Osteocyte (in vitro differentiated cells): ENCODE measurements around the gene MEP1B. TPM values are rescaled to one million over a fixed set of nuclear protein-coding genes. Genes with fewer than 3 reads are reported as not detected.

ENCODE experiments used
- DNase-seq: peaks from one replicate; pipeline ENCODE4 v3.0.0; 2021; ENCODE audit warnings: mixed read lengths; ENCODE audit not compliant: unreplicated experiment; ENCODE audit errors: extremely low spot score
- H3K27ac Mint-ChIP-seq: one replicate; pipeline ENCODE4 v1.8.0; 2021; ENCODE audit warnings: mild to moderate bottlenecking, mixed read lengths; ENCODE audit not compliant: unreplicated experiment
- H3K27me3 Mint-ChIP-seq: one replicate; pipeline ENCODE4 v1.8.0; 2021; ENCODE audit warnings: mixed read lengths; ENCODE audit not compliant: unreplicated experiment
- H3K36me3 Mint-ChIP-seq: one replicate; pipeline ENCODE4 v1.8.0; 2021; ENCODE audit warnings: mixed read lengths; ENCODE audit not compliant: unreplicated experiment
- H3K4me1 Mint-ChIP-seq: one replicate; pipeline ENCODE4 v1.8.0; 2021; ENCODE audit warnings: mixed read lengths; ENCODE audit not compliant: unreplicated experiment
- H3K4me3 Mint-ChIP-seq: one replicate; pipeline ENCODE4 v1.8.0; 2021; ENCODE audit warnings: mild to moderate bottlenecking, moderate library complexity, mixed read lengths; ENCODE audit not compliant: unreplicated experiment
- H3K9me3 Mint-ChIP-seq: one replicate; pipeline ENCODE4 v1.8.0; 2021; ENCODE audit warnings: mixed read lengths; ENCODE audit not compliant: unreplicated experiment
- total RNA-seq: library from RNA; stranded (reverse); gene quantifications from 2 replicates; pipeline ENCODE4 v1.2.1, GENCODE V29; 2021
- TF ChIP-seq, protein P1 (sequence below): fragments of 200-600 bp; sonication (generic); IDR thresholded peaks from 2 replicates; pipeline ENCODE4 v1.5.0; 2021; ENCODE audit warnings: antibody characterized with exemption, mild to moderate bottlenecking, moderate library complexity

Gene MEP1B
- total RNA-seq, 1 donor from 2014 or later: not detected

GRCh38 chr18:32249147-32249929 lies 59.5 kb downstream of the MEP1B start:
- no peaks in the 10 kb centered on the region for H3K36me3 Mint-ChIP-seq
- H3K4me3 Mint-ChIP-seq: no peak overlapping the region
- H3K27ac Mint-ChIP-seq: no peak overlapping the region
- H3K4me1 Mint-ChIP-seq: no peaks in the 10 kb centered on the region
- DNase-seq: no peak
- peaks cover 17% of the 10 kb centered on the region for H3K27me3 Mint-ChIP-seq
- no peaks in the 10 kb centered on the region for H3K9me3 Mint-ChIP-seq
- TF ChIP-seq, protein P1, sequence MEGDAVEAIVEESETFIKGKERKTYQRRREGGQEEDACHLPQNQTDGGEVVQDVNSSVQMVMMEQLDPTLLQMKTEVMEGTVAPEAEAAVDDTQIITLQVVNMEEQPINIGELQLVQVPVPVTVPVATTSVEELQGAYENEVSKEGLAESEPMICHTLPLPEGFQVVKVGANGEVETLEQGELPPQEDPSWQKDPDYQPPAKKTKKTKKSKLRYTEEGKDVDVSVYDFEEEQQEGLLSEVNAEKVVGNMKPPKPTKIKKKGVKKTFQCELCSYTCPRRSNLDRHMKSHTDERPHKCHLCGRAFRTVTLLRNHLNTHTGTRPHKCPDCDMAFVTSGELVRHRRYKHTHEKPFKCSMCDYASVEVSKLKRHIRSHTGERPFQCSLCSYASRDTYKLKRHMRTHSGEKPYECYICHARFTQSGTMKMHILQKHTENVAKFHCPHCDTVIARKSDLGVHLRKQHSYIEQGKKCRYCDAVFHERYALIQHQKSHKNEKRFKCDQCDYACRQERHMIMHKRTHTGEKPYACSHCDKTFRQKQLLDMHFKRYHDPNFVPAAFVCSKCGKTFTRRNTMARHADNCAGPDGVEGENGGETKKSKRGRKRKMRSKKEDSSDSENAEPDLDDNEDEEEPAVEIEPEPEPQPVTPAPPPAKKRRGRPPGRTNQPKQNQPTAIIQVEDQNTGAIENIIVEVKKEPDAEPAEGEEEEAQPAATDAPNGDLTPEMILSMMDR: no peak

GRCh38 chr18:32251466-32251865 lies 61.6 kb downstream of the MEP1B start:
- H3K9me3 Mint-ChIP-seq: no peaks in the 10 kb centered on the region
- H3K36me3 Mint-ChIP-seq: no peaks in the 10 kb centered on the region
- no peak for DNase-seq
- H3K27me3 Mint-ChIP-seq: peaks cover 16% of the 10 kb centered on the region
- H3K27ac Mint-ChIP-seq: no peak overlapping the region
- TF ChIP-seq, protein P1: no peak
- no peaks in the 10 kb centered on the region for H3K4me1 Mint-ChIP-seq
- no peak overlapping the region for H3K4me3 Mint-ChIP-seq

- H3K9me3 Mint-ChIP-seq: no peaks in the 10 kb centered on the region
- H3K4me1 Mint-ChIP-seq: no peaks in the 10 kb centered on the region
- no peaks in the 10 kb centered on the region for H3K36me3 Mint-ChIP-seq
- peaks cover 12% of the 10 kb centered on the region for H3K27me3 Mint-ChIP-seq
- TF ChIP-seq, protein P1: no peak
- no peak overlapping the region for H3K27ac Mint-ChIP-seq
- no peak for DNase-seq
- H3K4me3 Mint-ChIP-seq: no peak overlapping the region
These were observed 62.5 kb downstream of the MEP1B start for GRCh38 chr18:32252141-32252860.

- Mint-ChIP-seq H3K4me1 (no peaks in the 10 kb centered on the region), H3K27me3 (peaks cover 9% of the 10 kb centered on the region), H3K9me3 (no peaks in the 10 kb centered on the region), H3K27ac (no peak overlapping the region), H3K36me3 (no peaks in the 10 kb centered on the region), H3K4me3 (no peak overlapping the region)
- TF ChIP-seq, protein P1: no peak
- no peak for DNase-seq
These were observed 65.7 kb downstream of the MEP1B start for GRCh38 chr18:32255570-32255969.

DNA sequence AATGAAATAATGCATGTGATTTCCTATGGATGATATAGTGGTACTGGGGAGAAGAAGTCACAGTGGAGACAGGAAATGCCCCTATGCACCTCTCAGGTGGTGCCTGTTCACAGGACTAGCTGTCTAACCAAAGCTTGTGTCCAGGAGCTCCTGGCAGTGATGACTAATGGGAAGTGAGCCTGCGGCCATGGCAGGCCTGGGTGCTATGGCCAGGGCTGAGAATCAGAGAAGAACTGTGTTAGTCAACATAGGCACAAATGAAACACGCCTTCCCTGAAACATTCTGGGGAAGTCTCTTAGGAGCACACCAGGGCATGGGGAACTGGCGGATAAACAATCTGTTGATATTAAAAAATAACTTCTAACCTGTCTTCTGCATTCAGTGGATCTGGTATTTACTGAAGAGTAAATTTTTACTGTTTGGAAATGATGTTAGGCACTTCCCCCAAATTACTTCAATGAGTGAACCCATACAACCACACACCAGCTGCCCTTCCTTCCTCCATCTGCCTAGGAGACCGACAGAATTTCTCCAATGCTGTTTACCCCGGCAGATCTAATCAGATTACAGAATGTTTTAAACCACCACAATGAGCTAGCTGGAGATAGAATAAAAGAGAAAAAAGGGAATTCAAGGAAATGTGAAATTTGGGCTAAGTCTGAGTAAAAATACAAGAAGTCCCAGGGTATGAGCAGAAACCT lies 67.4 kb downstream of the MEP1B start:
- Mint-ChIP-seq H3K9me3 (no peaks in the 10 kb centered on the region), H3K27me3 (peaks cover 11% of the 10 kb centered on the region), H3K4me3 (no peak overlapping the region), H3K4me1 (no peaks in the 10 kb centered on the region), H3K36me3 (no peaks in the 10 kb centered on the region), H3K27ac (no peak overlapping the region)
- DNase-seq: no peak
- TF ChIP-seq, protein P1: no peak
